GM23338 (cell line): ENCODE data around the gene TENM4. TPM values are rescaled to one million over a fixed set of nuclear protein-coding genes. Genes with fewer than 3 reads are reported as not detected.

Experiments
- ATAC-seq: fragments of 200-7000 bp; cut with Tn5 transposase; 3 replicates; pipeline ENCODE4 v1.9.1; 2020
- DNase-seq: peaks from one replicate; pipeline ENCODE4 v3.0.0-alpha.2; 2015; ENCODE audit warnings: low spot score
- H2AFZ ChIP-seq: fragments of 200-600 bp; sonication (generic); 2 replicates; pipeline ENCODE4 v1.8.0; 2016; ENCODE audit warnings: antibody characterized with exemption, mild to moderate bottlenecking, moderate library complexity
- H3F3A ChIP-seq: fragments of 200-600 bp; sonication (generic); replicated peaks from 2 replicates; pipeline ENCODE4 v1.8.0; 2017; ENCODE audit warnings: antibody characterized with exemption, mixed run types, low read depth
- H3K27ac ChIP-seq: fragments of 200-600 bp; sonication (generic); 2 replicates; pipeline ENCODE4 v1.6.1; 2016; ENCODE audit warnings: low read depth
- H3K27me3 ChIP-seq: fragments of 200-600 bp; sonication (generic); 2 replicates; pipeline ENCODE4 v1.8.0; 2016; ENCODE audit warnings: mild to moderate bottlenecking, mixed run types, moderate library complexity; ENCODE audit not compliant: insufficient read depth
- H3K36me3 ChIP-seq: fragments of 200-600 bp; sonication (generic); 2 replicates; pipeline ENCODE4 v1.8.0; 2016; ENCODE audit warnings: mild to moderate bottlenecking; ENCODE audit not compliant: insufficient read depth
- H3K4me1 ChIP-seq: fragments of 200-600 bp; sonication (generic); 2 replicates; pipeline ENCODE4 v1.8.0; 2016; ENCODE audit warnings: mild to moderate bottlenecking, moderate library complexity; ENCODE audit not compliant: insufficient read depth
- H3K4me2 ChIP-seq: fragments of 200-600 bp; sonication (generic); 2 replicates; pipeline ENCODE4 v1.7.1; 2017; ENCODE audit warnings: mixed run types
- H3K4me3 ChIP-seq: fragments of 200-600 bp; sonication (generic); 2 replicates; pipeline ENCODE4 v1.6.1; 2016; ENCODE audit warnings: mixed run types
- H3K79me2 ChIP-seq: fragments of 200-600 bp; sonication (generic); replicated peaks from 2 replicates; pipeline ENCODE4 v1.8.0; 2017; ENCODE audit warnings: mild to moderate bottlenecking; ENCODE audit not compliant: insufficient read depth
- H3K9me2 ChIP-seq: fragments of 200-600 bp; sonication (generic); 2 replicates; pipeline ENCODE4 v1.8.0; 2017; ENCODE audit not compliant: insufficient read depth
- H4K20me1 ChIP-seq: fragments of 200-600 bp; sonication (generic); replicated peaks from 2 replicates; pipeline ENCODE4 v1.8.0; 2017; ENCODE audit warnings: mild to moderate bottlenecking; ENCODE audit not compliant: insufficient read depth
- H3K27ac Mint-ChIP-seq: 2 replicates; pipeline ENCODE4 v1.8.0; 2020; ENCODE audit warnings: inconsistent platforms, mild to moderate bottlenecking, moderate library complexity, mixed read lengths
- H3K27me3 Mint-ChIP-seq: 3 replicates; pipeline ENCODE4 v1.8.0; 2022; ENCODE audit warnings: low read depth, mild to moderate bottlenecking, moderate library complexity, mixed read lengths, inconsistent platforms; ENCODE audit not compliant: insufficient read depth, poor library complexity
- H3K36me3 Mint-ChIP-seq: 3 replicates; pipeline ENCODE4 v1.8.0; 2021; ENCODE audit warnings: low read depth, mild to moderate bottlenecking, inconsistent platforms, moderate library complexity, mixed read lengths
- H3K4me1 Mint-ChIP-seq: 3 replicates; pipeline ENCODE4 v1.8.0; 2020; ENCODE audit warnings: mild to moderate bottlenecking, inconsistent platforms, mixed read lengths
- H3K4me3 Mint-ChIP-seq: 3 replicates; pipeline ENCODE4 v1.8.0; 2021; ENCODE audit warnings: moderate library complexity, mild to moderate bottlenecking, inconsistent platforms, mixed read lengths
- H3K9me3 Mint-ChIP-seq: 3 replicates; pipeline ENCODE4 v1.8.0; 2020; ENCODE audit warnings: moderate library complexity, mild to moderate bottlenecking, inconsistent platforms, mixed read lengths
- EZH2 ChIP-seq: fragments of 200-600 bp; sonication (generic); IDR thresholded peaks from one replicate; pipeline ENCODE4 v1.8.0; 2017; ENCODE audit warnings: antibody characterized with exemption, mild to moderate bottlenecking, low read depth; ENCODE audit not compliant: unreplicated experiment
- EZH2phosphoT487 ChIP-seq: fragments of 200-600 bp; sonication (generic); IDR thresholded peaks from one replicate; pipeline ENCODE4 v1.8.1; 2018; ENCODE audit warnings: antibody characterized with exemption; ENCODE audit not compliant: unreplicated experiment
- JUNB ChIP-seq: IDR thresholded peaks from one replicate; pipeline ENCODE4 v1.6.1; 2016; ENCODE audit warnings: antibody characterized with exemption; ENCODE audit not compliant: unreplicated experiment
- NANOG ChIP-seq: IDR thresholded peaks from 2 replicates; pipeline ENCODE4 v1.6.1; 2016; ENCODE audit warnings: antibody characterized with exemption, borderline replicate concordance
- POLR2AphosphoS5 ChIP-seq: IDR thresholded peaks from 2 replicates; pipeline ENCODE4 v1.6.1; 2016; ENCODE audit warnings: antibody characterized with exemption, low read depth
- STAT1 ChIP-seq: IDR thresholded peaks from one replicate; pipeline ENCODE4 v1.6.1; 2016; ENCODE audit warnings: antibody characterized with exemption; ENCODE audit not compliant: unreplicated experiment
- ZNF114 ChIP-seq: fragments of 250-450 bp; sonication (Bioruptor Pico); IDR thresholded peaks from 2 replicates; pipeline ENCODE4 v1.5.0; 2020; ENCODE audit warnings: mild to moderate bottlenecking, moderate library complexity
- ZNF331 ChIP-seq: fragments of 250-450 bp; sonication (Bioruptor Pico); IDR thresholded peaks from 2 replicates; pipeline ENCODE4 v1.5.0; 2020; ENCODE audit warnings: low read depth, mild to moderate bottlenecking, moderate library complexity
- ZNF462 ChIP-seq: fragments of 250-450 bp; sonication (Bioruptor Pico); IDR thresholded peaks from 2 replicates; pipeline ENCODE4 v1.5.0; 2020; ENCODE audit warnings: mild to moderate bottlenecking, moderate library complexity
- polyA plus RNA-seq: library from polyadenylated mRNA; unstranded; fragments of >200 nt; fragmentation: Nextera tagmentation; extraction: Ambion mirVana; gene quantifications from 2 replicates; pipeline ENCODE4 v1.2.1, GENCODE V29; 2016
- total RNA-seq: library from RNA; depleted of rRNA; stranded (reverse); fragments of >200 nt; shearing (Covaris generic); gene quantifications from 2 replicates; pipeline ENCODE4 v1.2.3, GENCODE V29; 2014
- TF ChIP-seq, protein P1 (sequence below): IDR thresholded peaks from one replicate; pipeline ENCODE4 v1.6.1; 2018; ENCODE audit warnings: antibody characterized with exemption; ENCODE audit not compliant: unreplicated experiment
- TF ChIP-seq, protein P2 (sequence below): IDR thresholded peaks from 2 replicates; pipeline ENCODE4 v1.6.1; 2016; ENCODE audit warnings: antibody characterized with exemption

The TENM4 gene
- total and polyA plus RNA-seq, 2 experiments from 2014 or later = 7.3 TPM

DNA sequence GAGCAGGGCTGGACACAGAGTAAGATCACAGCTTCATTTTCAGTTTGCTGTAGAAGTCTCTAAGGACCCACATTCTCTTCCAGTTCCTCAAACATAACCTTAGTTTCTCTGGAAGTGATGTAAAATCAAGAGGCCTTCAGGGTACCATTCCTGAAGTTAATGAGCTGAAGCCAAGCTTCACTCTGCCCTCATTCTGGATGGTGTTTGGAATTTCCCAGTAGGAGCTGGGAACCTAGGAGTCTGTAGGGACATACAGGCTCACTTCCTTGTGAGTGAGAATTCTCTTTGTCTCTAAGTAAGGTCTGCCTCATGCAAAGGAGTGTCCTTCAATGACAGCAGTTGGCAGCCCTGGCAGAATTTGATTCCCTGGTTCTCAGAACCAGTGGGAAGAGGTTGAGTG is 723.8 kb downstream of the TENM4 start:
- Histone ChIP-seq H3K4me2 (no peak overlapping the region), H3K27ac (no peak overlapping the region), H2AFZ (no peak overlapping the region), H3K27me3 (no peaks in the 10 kb centered on the region), H4K20me1 (no peaks in the 10 kb centered on the region), H3K4me1 (no peaks in the 10 kb centered on the region; the same call in 1 of the 2 replicates), H3K4me3 (no peak overlapping the region), H3K36me3 (no peaks in the 10 kb centered on the region), H3K79me2 (no peaks in the 10 kb centered on the region), H3K9me2 (no peaks in the 10 kb centered on the region; the same call in 1 of the 2 replicates), H3F3A (no peaks in the 10 kb centered on the region)
- H3K4me1 Mint-ChIP-seq = peaks cover 2% of the 10 kb centered on the region; the same call in 2 of the 3 replicates
- no peak for ATAC-seq
- H3K9me3 Mint-ChIP-seq = no peaks in the 10 kb centered on the region
- DNase-seq = no peak
- H3K4me3 Mint-ChIP-seq = no peak overlapping the region
- H3K27me3 Mint-ChIP-seq = peaks cover 2% of the 10 kb centered on the region
- no peaks in the 10 kb centered on the region for H3K36me3 Mint-ChIP-seq
- TF ChIP-seq EZH2phosphoT487 (no peak), NANOG (no peak), ZNF462 (CRISPR knock-in tag) (no peak), STAT1 (no peak), EZH2 (no peak), ZNF331 (no peak), ZNF114 (CRISPR knock-in tag) (no peak), POLR2AphosphoS5 (no peak), JUNB (no peak)
- TF ChIP-seq, protein P1, sequence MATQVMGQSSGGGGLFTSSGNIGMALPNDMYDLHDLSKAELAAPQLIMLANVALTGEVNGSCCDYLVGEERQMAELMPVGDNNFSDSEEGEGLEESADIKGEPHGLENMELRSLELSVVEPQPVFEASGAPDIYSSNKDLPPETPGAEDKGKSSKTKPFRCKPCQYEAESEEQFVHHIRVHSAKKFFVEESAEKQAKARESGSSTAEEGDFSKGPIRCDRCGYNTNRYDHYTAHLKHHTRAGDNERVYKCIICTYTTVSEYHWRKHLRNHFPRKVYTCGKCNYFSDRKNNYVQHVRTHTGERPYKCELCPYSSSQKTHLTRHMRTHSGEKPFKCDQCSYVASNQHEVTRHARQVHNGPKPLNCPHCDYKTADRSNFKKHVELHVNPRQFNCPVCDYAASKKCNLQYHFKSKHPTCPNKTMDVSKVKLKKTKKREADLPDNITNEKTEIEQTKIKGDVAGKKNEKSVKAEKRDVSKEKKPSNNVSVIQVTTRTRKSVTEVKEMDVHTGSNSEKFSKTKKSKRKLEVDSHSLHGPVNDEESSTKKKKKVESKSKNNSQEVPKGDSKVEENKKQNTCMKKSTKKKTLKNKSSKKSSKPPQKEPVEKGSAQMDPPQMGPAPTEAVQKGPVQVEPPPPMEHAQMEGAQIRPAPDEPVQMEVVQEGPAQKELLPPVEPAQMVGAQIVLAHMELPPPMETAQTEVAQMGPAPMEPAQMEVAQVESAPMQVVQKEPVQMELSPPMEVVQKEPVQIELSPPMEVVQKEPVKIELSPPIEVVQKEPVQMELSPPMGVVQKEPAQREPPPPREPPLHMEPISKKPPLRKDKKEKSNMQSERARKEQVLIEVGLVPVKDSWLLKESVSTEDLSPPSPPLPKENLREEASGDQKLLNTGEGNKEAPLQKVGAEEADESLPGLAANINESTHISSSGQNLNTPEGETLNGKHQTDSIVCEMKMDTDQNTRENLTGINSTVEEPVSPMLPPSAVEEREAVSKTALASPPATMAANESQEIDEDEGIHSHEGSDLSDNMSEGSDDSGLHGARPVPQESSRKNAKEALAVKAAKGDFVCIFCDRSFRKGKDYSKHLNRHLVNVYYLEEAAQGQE = no peak
- TF ChIP-seq, protein P2, sequence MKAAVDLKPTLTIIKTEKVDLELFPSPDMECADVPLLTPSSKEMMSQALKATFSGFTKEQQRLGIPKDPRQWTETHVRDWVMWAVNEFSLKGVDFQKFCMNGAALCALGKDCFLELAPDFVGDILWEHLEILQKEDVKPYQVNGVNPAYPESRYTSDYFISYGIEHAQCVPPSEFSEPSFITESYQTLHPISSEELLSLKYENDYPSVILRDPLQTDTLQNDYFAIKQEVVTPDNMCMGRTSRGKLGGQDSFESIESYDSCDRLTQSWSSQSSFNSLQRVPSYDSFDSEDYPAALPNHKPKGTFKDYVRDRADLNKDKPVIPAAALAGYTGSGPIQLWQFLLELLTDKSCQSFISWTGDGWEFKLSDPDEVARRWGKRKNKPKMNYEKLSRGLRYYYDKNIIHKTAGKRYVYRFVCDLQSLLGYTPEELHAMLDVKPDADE = no peak
- H3K27ac Mint-ChIP-seq = no peak overlapping the region
